Measurements from ENCODE around the gene ROPN1L. TPM values are rescaled to one million over a fixed set of nuclear protein-coding genes. Genes with fewer than 3 reads are reported as not detected.

Gene ROPN1L
- total and polyA plus RNA-seq, 2 of the 4 experiments (the other 2 are of a cell fraction), result 0.34 to 0.36 TPM

DNA sequence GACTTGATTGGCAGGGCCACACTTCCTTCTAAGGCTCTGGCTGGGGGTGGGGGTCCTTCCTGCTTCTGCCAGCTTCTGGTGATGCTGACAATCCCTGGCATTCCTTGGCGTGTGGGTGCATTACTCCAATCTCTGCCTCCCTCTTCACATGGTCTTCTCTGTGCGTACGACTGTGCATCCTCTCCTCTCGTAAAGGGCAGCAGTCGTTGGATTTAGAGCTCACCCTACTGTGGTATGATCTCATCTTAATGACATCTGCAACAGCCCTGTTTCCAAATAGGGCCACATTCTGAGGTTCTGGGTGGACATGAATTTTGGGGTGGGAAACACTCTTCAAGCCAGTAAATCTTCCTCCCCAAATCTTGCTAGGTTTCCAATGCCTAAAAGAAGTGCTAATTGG, 36.8 kb downstream of the ROPN1L start:
- Histone ChIP-seq H2BK5ac (ENCODE audit: low read depth, low read length, poor library complexity, severe bottlenecking) (peak overlapping the region; percentile 89), H3K9me1 (ENCODE audit: insufficient read depth, low read length) (peaks cover 10% of the 10 kb centered on the region; the same call in 1 of the 2 replicates), H2BK120ac (ENCODE audit: low read depth, low read length) (peak overlapping the region; percentile 85), H4K91ac (ENCODE audit: insufficient read depth, low read depth, low read length) (peak overlapping the region; percentile 95), H3K18ac (ENCODE audit: low read depth, low read length) (peak overlapping the region; percentile 36), H3K27ac (ENCODE audit: insufficient read depth, low read length) (peak overlapping the region; percentile 76), H3K4me2 (ENCODE audit: low read depth, low read length) (no peak overlapping the region), H3K79me1 (ENCODE audit: low read depth in 1 of 2, low read length in 2 of 2) (0 out of 4 replicates have a peak, but pooled peaks cover 0 to 2% of the 10 kb centered on the region in 2 experiments), H2BK20ac (ENCODE audit: low read depth, low read length) (peak overlapping the region; percentile 86), H3K9ac (ENCODE audit: low read depth, low read length) (no peak overlapping the region), H3K36me3 (ENCODE audit: control insufficient read depth, insufficient read depth, low read length) (no peaks in the 10 kb centered on the region), H2AK9ac (replicated peaks; ENCODE audit: low read depth, low read length, poor library complexity) (peak overlapping the region; percentile 90), H3K9me3 (ENCODE audit: control insufficient read depth, insufficient read depth, low read length) (peaks cover 9% of the 10 kb centered on the region), H2BK15ac (ENCODE audit: low read depth, low read length) (peak overlapping the region; percentile 64; the same call in 2 of the 3 replicates), H3K27me3 (ENCODE audit: control insufficient read depth, insufficient read depth, low read length) (no peaks in the 10 kb centered on the region), H4K8ac (ENCODE audit: low read depth in 2 of 2, low read length in 2 of 2) (peak overlapping the region; percentile 31 to 74; a peak in 3 of 4 replicates), H2AFZ (replicated peaks; ENCODE audit: low read length, poor library complexity) (peak overlapping the region; percentile 80), H2AK5ac (ENCODE audit: low read depth, low read length) (peak overlapping the region; percentile 96), H3K14ac (replicated peaks; ENCODE audit: low read depth, low read length) (peak overlapping the region; percentile 30), H3K4me1 (ENCODE audit: control insufficient read depth, insufficient read depth, low read length) (peaks cover 15% of the 10 kb centered on the region), H3K23ac (ENCODE audit: low read depth, low read length) (peak overlapping the region; percentile 39; the same call in 1 of the 2 replicates), H4K20me1 (ENCODE audit: insufficient read depth, low read length) (no peaks in the 10 kb centered on the region), H3K56ac (ENCODE audit: extremely low read depth, insufficient read depth, low read length) (peak overlapping the region; percentile 36; the same call in 1 of the 2 replicates), H4K5ac (ENCODE audit: low read depth, low read length) (peak overlapping the region; percentile 81), H3K4me3 (ENCODE audit: insufficient read depth, low read depth, low read length) (no peak overlapping the region), H3K4ac (ENCODE audit: low read depth, low read length) (peak overlapping the region; percentile 59)
- no TSS peak for BruUV-seq (replicated peaks)
- in situ Hi-C loops (cut with MboI; ENCODE audit: low sequenced_read_pairs), result no loop called here
- CTCF ChIA-PET, result interaction anchor here (1.0 to 1.1 kb wide), 2 partner anchors 149 to 195 kb away, joined by 4 to 5 read pairs; no protein-coding TSS in a partner anchor
- TF ChIP-seq RAD21 (IDR thresholded peaks at IDR 0.05; ENCODE audit: low read length) (no peak), RCOR1 (IDR thresholded peaks at IDR 0.05; ENCODE audit: insufficient replicate concordance, low read length) (no peak)
- TF ChIP-seq, protein P1, sequence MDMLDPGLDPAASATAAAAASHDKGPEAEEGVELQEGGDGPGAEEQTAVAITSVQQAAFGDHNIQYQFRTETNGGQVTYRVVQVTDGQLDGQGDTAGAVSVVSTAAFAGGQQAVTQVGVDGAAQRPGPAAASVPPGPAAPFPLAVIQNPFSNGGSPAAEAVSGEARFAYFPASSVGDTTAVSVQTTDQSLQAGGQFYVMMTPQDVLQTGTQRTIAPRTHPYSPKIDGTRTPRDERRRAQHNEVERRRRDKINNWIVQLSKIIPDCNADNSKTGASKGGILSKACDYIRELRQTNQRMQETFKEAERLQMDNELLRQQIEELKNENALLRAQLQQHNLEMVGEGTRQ (IDR thresholded peaks at IDR 0.05; ENCODE audit: low read depth, low read length), result no peak
- intact Hi-C loops (cut with micrococcal nuclease), result no loop called here
- peak; percentile 47 for DNase-seq
- dilution Hi-C loops (cut with HindIII; ENCODE audit: low sequenced_read_pairs, unreplicated experiment), result no loop called here
- ATAC-seq (ENCODE audit: low read depth), result peak; percentile 52
- POLR2A ChIA-PET (ENCODE audit: unreplicated experiment), result no interaction called here
- no CpG with 5 or more reads among the region's 5 CpGs for WGBS, 2 experiments (ENCODE audit: extremely low coverage in 2 of 2, insufficient read length in 1 of 2)
